Activated CD4-positive, alpha-beta T cell treated with anti-CD3 and anti-CD28 coated beads, Interleukin-2, amount 10 ng/mL, durations not matched to agents 24 days and 14 days (primary cell): ENCODE data around the gene DNAH10. TPM values are rescaled to one million over a fixed set of nuclear protein-coding genes. Genes with fewer than 3 reads are reported as not detected.
"Not testable (repeated sequence)": the region's sequence is repeated elsewhere in the genome, so short reads cannot be mapped to it uniquely, and the experiment has no call there.

Source experiments
- DNase-seq: peaks from one replicate; pipeline ENCODE4 v3.0.0; 2022
- H3K27ac Mint-ChIP-seq: one replicate; pipeline ENCODE4 v1.8.0; 2022; ENCODE audit warnings: mild to moderate bottlenecking, mixed read lengths
- H3K27me3 Mint-ChIP-seq: one replicate; pipeline ENCODE4 v1.8.0; 2022; ENCODE audit warnings: mixed read lengths
- H3K36me3 Mint-ChIP-seq: one replicate; pipeline ENCODE4 v1.8.0; 2022; ENCODE audit warnings: low read depth, mild to moderate bottlenecking, mixed read lengths
- H3K4me1 Mint-ChIP-seq: one replicate; pipeline ENCODE4 v1.8.0; 2021; ENCODE audit warnings: mixed read lengths
- H3K4me3 Mint-ChIP-seq: one replicate; pipeline ENCODE4 v1.8.0; 2022; ENCODE audit warnings: mild to moderate bottlenecking, moderate library complexity, mixed read lengths
- H3K9me3 Mint-ChIP-seq: one replicate; pipeline ENCODE4 v1.8.0; 2021; ENCODE audit warnings: mixed read lengths
- intact Hi-C: fragments of 100-400 bp; cut with micrococcal nuclease; formaldehyde crosslinking; loops from one replicate; pipeline ENCODE4 v1.15.1; 2023
- total RNA-seq: library from RNA; stranded (reverse); gene quantifications from 2 replicates; pipeline ENCODE4 v1.2.3, GENCODE V29; 2022

DNAH10 gene
- total RNA-seq, 1 donor from 2014 or later = 0.14 TPM

DNA sequence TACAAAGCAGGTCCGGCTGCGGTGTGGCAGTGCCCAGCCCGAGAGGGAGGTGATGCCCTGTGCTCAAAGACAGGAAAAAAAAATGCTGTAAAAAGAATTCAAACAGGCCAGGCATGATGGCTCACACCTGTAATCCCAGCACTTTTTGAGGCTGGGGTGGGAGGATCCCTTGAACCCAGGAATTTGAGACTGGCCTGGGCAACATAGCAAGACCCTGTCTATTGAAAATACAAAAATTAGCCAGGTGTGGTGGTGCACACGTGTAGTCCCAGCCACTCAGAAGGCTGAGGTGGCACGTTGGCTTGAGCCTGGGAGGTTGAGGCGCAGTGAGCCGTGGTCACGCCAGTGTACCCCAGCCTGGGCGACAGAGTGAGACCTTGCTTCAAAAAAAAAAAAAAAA is 26.4 kb downstream of the DNAH10 start:
- intact Hi-C loops = no loop called here
- H3K4me3 Mint-ChIP-seq = no peak overlapping the region
- H3K9me3 Mint-ChIP-seq = no peaks in the 10 kb centered on the region
- DNase-seq = no peak
- H3K27ac Mint-ChIP-seq = no peak overlapping the region
- no peaks in the 10 kb centered on the region for H3K4me1 Mint-ChIP-seq
- no peaks in the 10 kb centered on the region for H3K36me3 Mint-ChIP-seq
- peaks cover 4% of the 10 kb centered on the region for H3K27me3 Mint-ChIP-seq

DNA sequence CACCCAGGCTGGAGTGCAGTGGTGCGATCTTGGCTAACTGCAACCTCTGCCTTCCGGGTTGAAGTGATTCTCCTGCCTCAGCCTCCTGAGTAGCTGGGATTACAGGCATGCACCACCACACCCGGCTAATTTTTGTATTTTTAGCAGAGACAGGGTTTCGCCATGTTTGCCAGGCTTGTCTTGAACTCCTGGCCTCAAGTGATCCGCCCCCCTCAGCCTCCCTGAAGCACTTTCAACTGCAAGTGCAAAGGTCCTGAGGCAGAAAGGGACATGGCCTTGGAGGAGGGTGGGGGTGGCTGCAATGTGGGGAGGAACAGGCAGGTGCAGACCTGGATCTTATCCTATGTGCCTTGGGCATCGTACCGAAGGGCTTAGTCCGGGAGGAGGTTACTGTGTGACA is 27.3 kb downstream of the DNAH10 start:
- DNase-seq, H3K4me1 Mint-ChIP-seq, H3K36me3 Mint-ChIP-seq, intact Hi-C loops, H3K9me3 Mint-ChIP-seq, H3K27me3 Mint-ChIP-seq, H3K4me3 Mint-ChIP-seq, H3K27ac Mint-ChIP-seq: not testable (repeated sequence)

- no peaks in the 10 kb centered on the region for H3K9me3 Mint-ChIP-seq
- H3K36me3 Mint-ChIP-seq = no peaks in the 10 kb centered on the region
- no peaks in the 10 kb centered on the region for H3K4me1 Mint-ChIP-seq
- no peak overlapping the region for H3K27ac Mint-ChIP-seq
- intact Hi-C loops = no loop called here
- H3K27me3 Mint-ChIP-seq = peaks cover 4% of the 10 kb centered on the region
- DNase-seq = no peak
- no peak overlapping the region for H3K4me3 Mint-ChIP-seq
These were observed 28.9 kb downstream of the DNAH10 start for GRCh38 chr12:123790905-123791467.

GRCh38 chr12:123794027-123794426 is 31.9 kb downstream of the DNAH10 start:
- Mint-ChIP-seq H3K4me1 (no peaks in the 10 kb centered on the region), H3K9me3 (no peaks in the 10 kb centered on the region), H3K27ac (no peak overlapping the region), H3K4me3 (no peak overlapping the region), H3K36me3 (no peaks in the 10 kb centered on the region), H3K27me3 (peaks cover 4% of the 10 kb centered on the region)
- intact Hi-C loops = no loop called here
- no peak for DNase-seq

DNA sequence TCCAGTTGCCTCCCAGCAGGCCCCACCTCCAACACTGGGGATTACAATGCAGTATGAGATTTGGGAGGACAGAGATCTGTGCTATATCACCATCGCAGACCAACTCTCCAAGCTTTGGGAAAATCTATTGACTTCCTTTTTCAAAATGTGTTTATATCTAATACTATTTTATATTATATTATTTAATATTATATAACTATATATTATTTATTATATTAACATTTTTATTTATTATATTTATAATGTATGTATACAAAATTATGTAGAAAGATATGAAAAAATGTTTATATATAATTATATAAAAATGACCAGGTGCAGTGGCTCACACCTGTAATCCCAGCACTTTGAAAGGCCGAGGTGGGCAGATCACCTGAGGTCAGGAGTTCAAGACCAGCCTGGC is 36.4 kb downstream of the DNAH10 start:
- no peak overlapping the region for H3K4me3 Mint-ChIP-seq
- no peaks in the 10 kb centered on the region for H3K27me3 Mint-ChIP-seq
- no peaks in the 10 kb centered on the region for H3K9me3 Mint-ChIP-seq
- intact Hi-C loops = no loop called here
- no peaks in the 10 kb centered on the region for H3K4me1 Mint-ChIP-seq
- no peak overlapping the region for H3K27ac Mint-ChIP-seq
- no peaks in the 10 kb centered on the region for H3K36me3 Mint-ChIP-seq
- DNase-seq = no peak

- H3K4me3 Mint-ChIP-seq = no peak overlapping the region
- H3K36me3 Mint-ChIP-seq = no peaks in the 10 kb centered on the region
- intact Hi-C loops = no loop called here
- H3K27ac Mint-ChIP-seq = no peak overlapping the region
- no peaks in the 10 kb centered on the region for H3K9me3 Mint-ChIP-seq
- H3K27me3 Mint-ChIP-seq = no peaks in the 10 kb centered on the region
- no peaks in the 10 kb centered on the region for H3K4me1 Mint-ChIP-seq
- DNase-seq = no peak
These were observed 37.1 kb downstream of the DNAH10 start for GRCh38 chr12:123799227-123799626.

DNA sequence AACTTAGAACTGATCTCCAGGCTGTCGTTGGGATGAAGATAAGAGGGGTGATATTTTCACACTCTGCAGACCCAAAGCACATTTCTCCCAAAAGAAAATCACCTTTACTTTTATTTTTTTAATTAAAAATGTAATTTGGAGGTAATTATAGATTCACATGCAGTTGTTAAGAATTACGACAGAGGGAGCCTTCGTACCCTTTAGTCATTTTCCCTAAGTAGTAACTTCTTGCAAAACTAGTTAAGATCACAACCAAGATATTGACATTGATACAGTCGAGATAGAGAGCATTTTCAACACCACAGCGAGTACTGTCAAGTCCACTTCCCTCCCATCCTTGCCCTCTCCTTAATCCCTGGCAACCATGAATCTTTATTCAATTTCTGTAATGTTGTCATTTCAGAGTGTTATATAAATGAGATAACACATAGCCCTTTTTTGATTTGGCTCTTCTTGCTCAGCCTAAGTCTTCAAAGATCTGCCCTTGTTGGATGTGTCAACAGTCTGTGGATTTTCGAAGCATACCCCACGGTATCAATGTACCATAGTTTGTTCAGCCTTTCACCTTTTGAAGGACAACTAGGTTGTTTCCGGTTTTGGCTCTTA is 39.6 kb downstream of the DNAH10 start:
- no peak for DNase-seq
- no peaks in the 10 kb centered on the region for H3K36me3 Mint-ChIP-seq
- H3K4me3 Mint-ChIP-seq = no peak overlapping the region
- no peaks in the 10 kb centered on the region for H3K27me3 Mint-ChIP-seq
- H3K4me1 Mint-ChIP-seq = no peaks in the 10 kb centered on the region
- intact Hi-C loops = no loop called here
- no peaks in the 10 kb centered on the region for H3K9me3 Mint-ChIP-seq
- H3K27ac Mint-ChIP-seq = no peak overlapping the region

- H3K27me3 Mint-ChIP-seq = peaks cover 19% of the 10 kb centered on the region
These were observed 43.1 kb downstream of the DNAH10 start for GRCh38 chr12:123805173-123805572.

DNA sequence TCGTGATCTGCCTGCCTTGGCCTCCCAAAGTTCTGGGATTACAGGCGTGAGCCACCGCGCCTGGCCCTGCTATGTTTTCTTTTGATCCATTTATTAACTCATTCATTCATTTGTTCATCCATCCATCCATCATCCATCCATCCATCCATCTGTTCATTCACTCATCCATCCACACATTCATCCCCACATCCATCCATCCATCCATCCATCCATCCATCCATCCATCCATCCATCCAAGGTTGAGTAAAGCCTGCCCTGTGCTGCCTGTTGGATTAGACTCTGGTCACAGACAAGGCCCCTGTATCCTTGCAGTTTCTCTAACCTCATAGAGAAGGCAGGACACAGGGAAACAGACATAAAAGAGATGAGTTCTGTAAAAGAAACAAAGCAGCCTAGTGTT is 44.9 kb downstream of the DNAH10 start:
- Mint-ChIP-seq H3K27ac (no peak overlapping the region), H3K9me3 (no peaks in the 10 kb centered on the region), H3K4me1 (peaks cover under 1% of the 10 kb centered on the region), H3K36me3 (no peaks in the 10 kb centered on the region), H3K27me3 (peaks cover 19% of the 10 kb centered on the region), H3K4me3 (no peak overlapping the region)
- no peak for DNase-seq
- intact Hi-C loops = no loop called here

More at GRCh38 chr12:123805173-123805572, 43.1 kb downstream of the DNAH10 start:
- intact Hi-C loops = no loop called here
- H3K9me3 Mint-ChIP-seq = no peaks in the 10 kb centered on the region
- H3K36me3 Mint-ChIP-seq = no peaks in the 10 kb centered on the region
- H3K4me3 Mint-ChIP-seq = no peak overlapping the region
- DNase-seq = no peak
- no peaks in the 10 kb centered on the region for H3K4me1 Mint-ChIP-seq
- no peak overlapping the region for H3K27ac Mint-ChIP-seq

DNA sequence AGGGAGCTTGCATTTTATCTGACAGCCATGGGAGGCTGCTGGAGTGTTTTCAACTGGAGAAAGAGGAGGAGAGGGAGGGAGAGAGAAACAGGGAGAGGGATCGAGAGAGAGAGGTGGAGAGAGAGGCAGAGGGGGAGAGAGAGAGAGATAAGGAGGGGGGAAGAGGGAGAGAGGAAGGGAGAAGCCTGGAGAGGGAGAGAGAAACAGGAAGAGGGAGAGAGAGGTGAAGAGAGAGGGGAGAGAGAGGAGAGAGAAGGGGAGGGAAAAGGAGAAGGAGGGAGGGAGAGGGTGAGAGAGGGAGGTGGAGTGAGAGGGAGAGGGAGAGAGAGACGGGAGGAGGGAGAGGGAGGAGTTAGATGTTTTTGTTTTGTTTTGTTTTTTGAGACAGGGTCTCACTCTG is 45.6 kb downstream of the DNAH10 start:
- no peaks in the 10 kb centered on the region for H3K9me3 Mint-ChIP-seq
- H3K4me1 Mint-ChIP-seq = peaks cover 2% of the 10 kb centered on the region
- no peak overlapping the region for H3K27ac Mint-ChIP-seq
- H3K27me3 Mint-ChIP-seq = peaks cover 19% of the 10 kb centered on the region
- intact Hi-C loops = no loop called here
- DNase-seq = no peak
- no peak overlapping the region for H3K4me3 Mint-ChIP-seq
- no peaks in the 10 kb centered on the region for H3K36me3 Mint-ChIP-seq

DNA sequence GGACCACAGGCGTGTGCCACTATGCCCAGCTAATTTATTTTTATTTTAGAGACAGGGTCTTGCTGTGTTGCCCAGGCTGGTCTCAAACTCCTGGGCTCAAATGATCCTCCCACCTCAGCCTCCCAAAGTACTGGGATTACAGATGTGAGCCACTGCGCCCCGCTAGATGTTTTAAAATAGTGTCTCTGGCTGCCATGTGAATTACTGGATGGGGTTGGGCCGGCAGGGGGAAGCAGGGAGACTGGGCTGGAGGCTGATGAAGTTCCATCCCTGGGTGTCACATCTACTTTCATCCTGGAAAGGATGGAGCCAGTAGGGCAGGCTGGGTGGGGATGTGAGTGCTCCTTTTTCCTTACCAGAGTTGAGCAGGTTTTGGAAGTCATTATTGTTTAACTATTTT is 46.1 kb downstream of the DNAH10 start:
- Mint-ChIP-seq H3K27ac (no peak overlapping the region), H3K9me3 (no peaks in the 10 kb centered on the region), H3K4me1 (peaks cover 2% of the 10 kb centered on the region), H3K4me3 (no peak overlapping the region), H3K36me3 (no peaks in the 10 kb centered on the region), H3K27me3 (peaks cover 19% of the 10 kb centered on the region)
- intact Hi-C loops = no loop called here
- no peak for DNase-seq

DNA sequence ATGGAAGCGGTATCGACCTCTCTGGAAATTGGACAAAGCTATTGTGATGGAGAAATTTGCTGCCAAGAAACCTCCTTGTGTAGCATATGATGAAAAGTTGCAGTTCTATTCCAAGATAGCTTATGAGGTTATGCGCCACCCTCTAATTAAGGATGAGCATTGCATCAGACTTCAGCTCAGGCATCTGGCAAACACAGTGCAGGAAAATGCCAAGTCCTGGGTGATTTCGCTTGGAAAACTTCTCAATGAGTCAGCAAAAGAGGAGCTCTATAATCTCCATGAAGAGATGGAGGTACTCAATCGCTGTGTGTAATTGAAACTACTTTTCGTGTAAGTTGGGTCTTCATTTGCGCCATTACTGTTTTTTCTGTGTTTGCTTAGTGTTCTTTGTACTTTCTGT is 51.2 kb downstream of the DNAH10 start:
- no peak overlapping the region for H3K27ac Mint-ChIP-seq
- intact Hi-C loops = no loop called here
- no peaks in the 10 kb centered on the region for H3K36me3 Mint-ChIP-seq
- no peak for DNase-seq
- H3K4me3 Mint-ChIP-seq = no peak overlapping the region
- peaks cover 15% of the 10 kb centered on the region for H3K9me3 Mint-ChIP-seq
- peaks cover 2% of the 10 kb centered on the region for H3K4me1 Mint-ChIP-seq
- H3K27me3 Mint-ChIP-seq = peaks cover 9% of the 10 kb centered on the region

DNA sequence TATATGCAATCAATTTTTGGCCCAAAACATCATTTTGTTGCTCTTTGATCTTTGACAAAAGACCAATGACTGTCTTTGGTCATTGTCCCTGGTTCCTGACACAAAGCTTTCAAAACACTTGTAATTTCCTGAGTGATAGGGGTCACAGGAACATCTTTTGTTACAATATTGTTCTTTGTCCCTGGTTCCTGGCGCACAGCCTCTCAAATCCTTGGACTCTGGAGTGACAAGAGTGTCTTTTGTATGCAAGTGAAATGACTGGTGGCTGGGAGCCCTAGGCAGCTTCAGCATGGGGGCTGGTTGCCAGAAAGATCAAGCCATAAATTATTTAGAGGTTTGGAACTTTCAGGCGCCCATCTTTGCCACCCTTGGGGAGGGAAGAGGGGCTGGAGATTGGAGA is 53.9 kb downstream of the DNAH10 start:
- no peaks in the 10 kb centered on the region for H3K36me3 Mint-ChIP-seq

DNA sequence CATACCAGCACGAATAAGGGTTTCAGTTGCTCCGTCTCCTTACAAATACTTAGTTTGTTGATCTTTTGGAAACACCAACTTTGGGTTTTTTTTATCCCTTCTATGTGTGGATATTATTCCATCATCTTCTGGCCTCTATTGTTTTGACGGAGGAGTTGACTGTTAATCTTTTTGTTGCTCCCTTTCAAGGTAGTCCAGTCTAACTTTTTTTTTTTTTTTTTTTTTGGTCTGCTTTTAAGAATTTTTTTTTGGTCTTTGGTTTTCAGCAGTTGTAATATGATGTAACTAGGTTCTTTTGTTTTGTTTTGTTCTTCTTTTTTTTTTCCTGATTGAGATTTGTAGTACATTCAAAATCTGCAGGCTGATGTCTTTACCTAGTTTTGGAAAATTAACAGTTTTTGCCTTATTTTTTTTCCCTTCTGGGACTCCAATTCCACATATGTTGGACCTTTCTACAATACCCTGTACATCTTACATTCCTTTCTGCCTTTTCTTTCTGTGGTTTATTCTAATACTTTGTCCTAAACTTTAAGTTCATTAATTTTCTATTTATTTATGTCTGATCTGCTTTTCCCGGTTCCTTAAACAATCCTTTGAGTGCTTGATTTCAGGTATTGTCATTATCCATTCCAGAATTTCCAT is 54.9 kb downstream of the DNAH10 start:
- Mint-ChIP-seq H3K27ac (no peak overlapping the region), H3K36me3 (no peaks in the 10 kb centered on the region), H3K27me3 (peaks cover 1% of the 10 kb centered on the region), H3K9me3 (peaks cover 15% of the 10 kb centered on the region), H3K4me3 (no peak overlapping the region), H3K4me1 (peaks cover under 1% of the 10 kb centered on the region)
- no peak for DNase-seq
- intact Hi-C loops = no loop called here

More for the DNA sequence above, 53.9 kb downstream of the DNAH10 start:
- Mint-ChIP-seq H3K4me3 (no peak overlapping the region), H3K9me3 (peaks cover 15% of the 10 kb centered on the region), H3K27ac (no peak overlapping the region), H3K4me1 (peaks cover 2% of the 10 kb centered on the region), H3K27me3 (peaks cover 1% of the 10 kb centered on the region)
- intact Hi-C loops = no loop called here
- no peak for DNase-seq

GRCh38 chr12:123822804-123823203 is 60.7 kb downstream of the DNAH10 start:
- H3K27me3 Mint-ChIP-seq = peaks cover 11% of the 10 kb centered on the region
- H3K4me3 Mint-ChIP-seq = no peak overlapping the region
- no peaks in the 10 kb centered on the region for H3K4me1 Mint-ChIP-seq
- intact Hi-C loops = no loop called here
- no peaks in the 10 kb centered on the region for H3K36me3 Mint-ChIP-seq
- no peak overlapping the region for H3K27ac Mint-ChIP-seq
- H3K9me3 Mint-ChIP-seq = no peaks in the 10 kb centered on the region
- no peak for DNase-seq
